PC-9 (cell line): Measurements from ENCODE around the gene RBMS1.

ENCODE experiments used
- EZH2 ChIP-seq: fragments of 200-600 bp; sonication (generic); IDR thresholded peaks from 2 replicates; pipeline ENCODE4 v1.8.0; 2017; ENCODE audit warnings: antibody characterized with exemption, low read depth
- TF ChIP-seq, protein P1 (sequence below): fragments of 200-600 bp; sonication (generic); conservative IDR thresholded peaks from 2 replicates; pipeline ENCODE4 v1.6.1; 2017; ENCODE audit warnings: mixed run types, antibody characterized with exemption, mild to moderate bottlenecking, moderate library complexity

DNA sequence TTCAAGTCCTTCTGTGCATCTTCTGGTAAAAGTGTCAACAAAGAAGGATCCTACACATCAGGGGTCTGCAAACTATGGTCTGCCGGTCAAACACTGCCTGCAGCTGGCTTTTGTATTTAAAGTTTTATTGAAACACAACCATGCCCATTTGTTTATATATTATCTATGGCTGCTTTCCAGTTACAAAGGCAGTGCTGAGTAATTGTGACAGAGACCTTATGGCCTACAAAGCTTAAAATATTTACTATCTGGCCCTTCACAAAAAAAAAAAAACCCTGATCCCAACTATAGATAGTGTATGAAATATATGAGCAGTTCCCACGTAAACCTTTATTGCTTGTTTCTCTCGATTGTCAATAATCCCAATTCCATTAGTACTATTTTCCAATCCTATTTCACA is 101.4 kb downstream of the RBMS1 start:
- TF ChIP-seq, protein P1, sequence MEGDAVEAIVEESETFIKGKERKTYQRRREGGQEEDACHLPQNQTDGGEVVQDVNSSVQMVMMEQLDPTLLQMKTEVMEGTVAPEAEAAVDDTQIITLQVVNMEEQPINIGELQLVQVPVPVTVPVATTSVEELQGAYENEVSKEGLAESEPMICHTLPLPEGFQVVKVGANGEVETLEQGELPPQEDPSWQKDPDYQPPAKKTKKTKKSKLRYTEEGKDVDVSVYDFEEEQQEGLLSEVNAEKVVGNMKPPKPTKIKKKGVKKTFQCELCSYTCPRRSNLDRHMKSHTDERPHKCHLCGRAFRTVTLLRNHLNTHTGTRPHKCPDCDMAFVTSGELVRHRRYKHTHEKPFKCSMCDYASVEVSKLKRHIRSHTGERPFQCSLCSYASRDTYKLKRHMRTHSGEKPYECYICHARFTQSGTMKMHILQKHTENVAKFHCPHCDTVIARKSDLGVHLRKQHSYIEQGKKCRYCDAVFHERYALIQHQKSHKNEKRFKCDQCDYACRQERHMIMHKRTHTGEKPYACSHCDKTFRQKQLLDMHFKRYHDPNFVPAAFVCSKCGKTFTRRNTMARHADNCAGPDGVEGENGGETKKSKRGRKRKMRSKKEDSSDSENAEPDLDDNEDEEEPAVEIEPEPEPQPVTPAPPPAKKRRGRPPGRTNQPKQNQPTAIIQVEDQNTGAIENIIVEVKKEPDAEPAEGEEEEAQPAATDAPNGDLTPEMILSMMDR: no peak
- TF ChIP-seq EZH2: no peak
